Thymus (tissue), 11 donors: ENCODE results near the gene OXTR. TPM values are rescaled to one million over a fixed set of nuclear protein-coding genes. Genes with fewer than 3 reads are reported as not detected.

ENCODE experiments used
- DNase-seq, 9 donors: peaks; one replicate each; pipeline ENCODE4 v3.0.0-alpha.2; 2013; ENCODE audit warnings: low spot score in 9 of 9, low read depth in 6 of 9, missing footprints in 1 of 9
- H3K27ac ChIP-seq, 2 donors: one replicate each; pipeline ENCODE4 v1.5.1; 2013; ENCODE audit warnings: control low read depth in 1 of 2, low read depth in 1 of 2, low read length in 1 of 2, mild to moderate bottlenecking in 1 of 2, moderate library complexity in 1 of 2
- H3K27me3 ChIP-seq, 2 donors: one replicate each; pipeline ENCODE4 v1.5.1; 2013; ENCODE audit warnings: low read length in 1 of 2; ENCODE audit not compliant: control insufficient read depth in 2 of 2, insufficient read depth in 1 of 2
- H3K36me3 ChIP-seq, 2 donors: one replicate each; pipeline ENCODE4 v1.5.1; 2013; ENCODE audit warnings: low read length in 1 of 2, mild to moderate bottlenecking in 1 of 2, moderate library complexity in 1 of 2; ENCODE audit not compliant: control insufficient read depth in 2 of 2, insufficient read depth in 2 of 2
- H3K4me1 ChIP-seq, 2 donors: one replicate each; pipeline ENCODE4 v1.5.1; 2013; ENCODE audit warnings: low read length in 2 of 2; ENCODE audit not compliant: control insufficient read depth in 2 of 2, insufficient read depth in 2 of 2
- H3K4me3 ChIP-seq, 2 donors: one replicate each; pipeline ENCODE4 v1.5.1; 2013; ENCODE audit warnings: low read length in 2 of 2, control low read depth in 1 of 2, mild to moderate bottlenecking in 1 of 2
- H3K9me3 ChIP-seq, 2 donors: one replicate each; pipeline ENCODE4 v1.5.1; 2013; ENCODE audit warnings: low read length in 1 of 2, mild to moderate bottlenecking in 1 of 2; ENCODE audit not compliant: control insufficient read depth in 2 of 2, insufficient read depth in 1 of 2
- WGBS: extraction: QIAGEN DNeasy Blood & Tissue Kit; methylation state at CpG from one replicate; pipeline ENCODE4 v1.1.7; 2013; 5-methylcytosine and 5-hydroxymethylcytosine counted together
- polyA plus RNA-seq: library from polyadenylated mRNA; stranded (reverse); fragments of 200-250 nt; gene quantifications from one replicate; pipeline ENCODE4 v1.2.3, GENCODE V29; 2013
- total RNA-seq: library from RNA; stranded (reverse); fragments of 120-200 nt; gene quantifications from one replicate; pipeline ENCODE4 v1.2.4, GENCODE V29; 2013
- donor health status: healthy.

The OXTR gene
- total and polyA plus RNA-seq, 2 donors, result 0.80 to 1.3 TPM

DNA sequence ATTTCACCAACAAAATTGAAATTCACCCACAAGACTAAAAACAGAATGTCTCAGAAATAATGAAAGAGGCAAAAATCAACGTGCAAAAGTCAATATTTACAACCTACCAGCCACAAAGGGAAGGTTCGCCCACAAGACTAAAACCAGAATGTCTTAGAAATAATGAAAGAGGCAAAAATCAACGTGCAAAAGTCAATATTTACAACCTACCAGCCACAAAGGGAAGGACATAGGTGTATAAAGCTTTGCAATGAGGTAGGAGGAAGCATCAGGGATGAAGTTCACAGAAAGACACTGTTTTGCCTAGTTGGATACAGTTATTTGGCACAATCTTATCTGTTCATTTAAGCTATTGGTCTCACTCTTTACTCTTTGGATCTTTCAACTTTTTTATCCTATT, 14.3 kb downstream of the OXTR start:
- Histone ChIP-seq H3K4me1 (no peaks in the 10 kb centered on the region), H3K4me3 (no peak overlapping the region), H3K36me3 (no peaks in the 10 kb centered on the region), H3K27ac (no peak overlapping the region), H3K9me3 (no peaks in the 10 kb centered on the region), H3K27me3 (no peaks in the 10 kb centered on the region)
- no peak for DNase-seq
- WGBS, result 63% methylated on average over 3 of the region's 3 CpGs

DNA sequence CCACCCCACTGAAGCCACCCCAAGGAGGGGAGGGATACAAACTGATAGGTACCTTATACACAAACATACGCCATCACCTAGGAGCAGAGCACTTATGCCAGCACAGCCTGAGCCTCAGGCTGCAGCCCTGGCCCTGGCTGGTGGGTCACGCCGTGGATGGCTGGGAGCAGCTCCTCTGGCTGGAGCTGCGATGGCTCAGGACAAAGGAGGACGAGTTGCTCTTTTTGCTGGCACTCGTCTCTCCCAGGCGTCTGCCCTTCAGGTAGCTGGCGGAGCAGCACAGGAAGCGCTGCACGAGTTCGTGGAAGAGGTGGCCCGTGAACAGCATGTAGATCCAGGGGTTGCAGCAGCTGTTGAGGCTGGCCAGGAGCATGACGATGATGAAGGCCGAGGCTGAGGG, 16.6 kb downstream of the OXTR start:
- Histone ChIP-seq H3K4me3 (no peak overlapping the region), H3K27ac (no peak overlapping the region), H3K9me3 (no peaks in the 10 kb centered on the region), H3K27me3 (no peaks in the 10 kb centered on the region), H3K36me3 (no peaks in the 10 kb centered on the region), H3K4me1 (no peaks in the 10 kb centered on the region)
- 86% methylated on average over 14 of the region's 14 CpGs for WGBS
- DNase-seq, result no peak

- no peak for DNase-seq
- H3K36me3 ChIP-seq, result no peaks in the 10 kb centered on the region
These were observed 20.1 kb downstream of the OXTR start for GRCh38 chr3:8749316-8749715.

DNA sequence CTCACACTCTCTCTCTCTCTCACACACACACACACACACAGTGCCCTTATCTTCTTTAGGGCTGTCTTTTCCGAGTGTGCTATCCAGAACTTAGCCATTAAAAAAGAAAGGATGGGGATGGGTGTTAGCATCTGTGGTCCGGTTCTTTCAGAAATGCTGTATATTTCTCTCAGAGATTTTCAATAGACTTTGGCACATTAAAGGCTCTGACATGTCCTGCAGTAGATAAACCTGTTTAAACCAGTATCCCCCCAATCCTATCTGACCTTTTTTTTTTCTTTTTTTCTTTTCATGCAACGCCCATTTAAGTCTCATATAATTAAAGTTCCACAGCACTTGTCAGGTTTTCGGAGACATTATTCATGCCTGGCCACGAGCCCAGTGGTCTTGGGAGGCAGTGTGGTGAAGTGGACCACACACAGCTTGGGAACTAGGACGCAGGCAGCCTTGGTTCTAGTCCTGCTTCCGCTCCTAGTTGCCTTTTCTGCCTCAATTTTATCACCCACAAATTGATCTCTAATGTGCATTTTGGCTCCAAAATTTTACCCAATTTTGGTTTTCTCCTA, 22.6 kb downstream of the OXTR start:
- H3K4me1 ChIP-seq, result no peaks in the 10 kb centered on the region
- no peak overlapping the region for H3K4me3 ChIP-seq
- peaks cover 0 to 10% of the 10 kb centered on the region in 2 donors for H3K27me3 ChIP-seq
- no peaks in the 10 kb centered on the region for H3K36me3 ChIP-seq
- no peak for DNase-seq
- no peaks in the 10 kb centered on the region for H3K9me3 ChIP-seq
- no peak overlapping the region for H3K27ac ChIP-seq
- WGBS, result 90% methylated on average over 7 of the region's 7 CpGs

More at GRCh38 chr3:8749316-8749715, 20.1 kb downstream of the OXTR start:
- WGBS, result 85% methylated on average over 3 of the region's 3 CpGs
- H3K4me3 ChIP-seq, result no peak overlapping the region
- no peaks in the 10 kb centered on the region for H3K27me3 ChIP-seq
- H3K4me1 ChIP-seq, result no peaks in the 10 kb centered on the region
- H3K9me3 ChIP-seq, result no peaks in the 10 kb centered on the region
- H3K27ac ChIP-seq, result no peak overlapping the region

- 96% methylated on average over 25 of the region's 25 CpGs for WGBS
- Histone ChIP-seq H3K9me3 (no peaks in the 10 kb centered on the region), H3K4me3 (no peak overlapping the region), H3K27ac (no peak overlapping the region), H3K27me3 (peaks cover 0 to 16% of the 10 kb centered on the region in 2 donors), H3K36me3 (no peaks in the 10 kb centered on the region), H3K4me1 (no peaks in the 10 kb centered on the region)
- no peak for DNase-seq
These were observed 23.6 kb downstream of the OXTR start for GRCh38 chr3:8745619-8746370.

DNA sequence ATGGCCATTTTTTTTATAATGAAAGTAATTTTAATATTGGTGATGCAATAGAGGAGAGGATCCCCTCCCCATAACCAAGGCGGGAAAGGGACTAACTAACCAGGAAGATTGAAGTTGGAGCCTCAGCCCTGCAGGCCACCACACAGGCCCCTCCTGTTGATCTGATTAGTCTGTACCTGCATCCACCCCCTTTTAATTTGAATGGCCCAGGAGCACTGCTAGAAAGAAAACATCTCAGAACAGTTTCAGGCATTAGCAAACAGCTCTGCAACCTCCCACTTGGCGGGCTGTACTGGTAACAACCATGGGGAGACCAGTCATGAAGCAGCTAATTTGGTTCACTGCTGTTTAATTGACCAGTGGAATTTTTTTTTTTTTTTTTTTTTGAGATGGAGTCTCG, 25.5 kb downstream of the OXTR start:
- Histone ChIP-seq H3K4me3 (no peak overlapping the region), H3K27ac (no peak overlapping the region), H3K27me3 (peaks cover 0 to 19% of the 10 kb centered on the region in 2 donors), H3K36me3 (no peaks in the 10 kb centered on the region), H3K9me3 (no peaks in the 10 kb centered on the region), H3K4me1 (no peaks in the 10 kb centered on the region)
- WGBS, result 94% methylated on average over 3 of the region's 3 CpGs
- no peak for DNase-seq

GRCh38 chr3:8743021-8743601, 26.3 kb downstream of the OXTR start:
- Histone ChIP-seq H3K36me3 (no peaks in the 10 kb centered on the region), H3K27ac (no peak overlapping the region), H3K4me1 (no peaks in the 10 kb centered on the region), H3K4me3 (no peak overlapping the region), H3K27me3 (peaks cover 0 to 19% of the 10 kb centered on the region in 2 donors), H3K9me3 (no peaks in the 10 kb centered on the region)
- 84% methylated on average over 6 of the region's 6 CpGs for WGBS
- DNase-seq, result no peak

- Histone ChIP-seq H3K9me3 (no peaks in the 10 kb centered on the region), H3K27me3 (peaks cover 0 to 19% of the 10 kb centered on the region in 2 donors), H3K4me3 (no peak overlapping the region), H3K27ac (no peak overlapping the region), H3K4me1 (no peaks in the 10 kb centered on the region), H3K36me3 (no peaks in the 10 kb centered on the region)
- no peak for DNase-seq
- WGBS, result 40% methylated on average over 13 of the region's 13 CpGs
These were observed 27.7 kb downstream of the OXTR start for GRCh38 chr3:8741581-8742261.
